ENCODE measurements around the gene KHK. TPM values are rescaled to one million over a fixed set of nuclear protein-coding genes. Genes with fewer than 3 reads are reported as not detected.

The KHK gene
- total RNA-seq, 1 donor from 2014 or later = 9.3 TPM

- DNase-seq (ENCODE audit: extremely low spot score in 2 of 2) = no peak
- no peaks in the 10 kb centered on the region for H3K36me3 ChIP-seq
- no peak for TF ChIP-seq CTCF (IDR thresholded peaks at IDR 0.05)
- TF ChIP-seq POLR2AphosphoS5 (IDR thresholded peaks at IDR 0.05; ENCODE audit: insufficient read depth in 1 of 2, low read depth in 1 of 2) = no peak
- TF ChIP-seq POLR2A (IDR thresholded peaks at IDR 0.05) = no peak
- no peak overlapping the region for H3K4me3 ChIP-seq
- intact Hi-C loops (cut with DNase I) = loop anchor here (10.0 kb wide), 1 partner anchor 47 kb away; the partner anchor contains the start of gene TMEM214
- no peak overlapping the region for H3K27ac ChIP-seq
- no peaks in the 10 kb centered on the region for H3K9me3 ChIP-seq
- no peaks in the 10 kb centered on the region for H3K27me3 ChIP-seq
- peaks cover 70% of the 10 kb centered on the region for H3K4me1 ChIP-seq
Measured at GRCh38 chr2:27081984-27082772, 4.4 kb upstream of the KHK start.

DNA sequence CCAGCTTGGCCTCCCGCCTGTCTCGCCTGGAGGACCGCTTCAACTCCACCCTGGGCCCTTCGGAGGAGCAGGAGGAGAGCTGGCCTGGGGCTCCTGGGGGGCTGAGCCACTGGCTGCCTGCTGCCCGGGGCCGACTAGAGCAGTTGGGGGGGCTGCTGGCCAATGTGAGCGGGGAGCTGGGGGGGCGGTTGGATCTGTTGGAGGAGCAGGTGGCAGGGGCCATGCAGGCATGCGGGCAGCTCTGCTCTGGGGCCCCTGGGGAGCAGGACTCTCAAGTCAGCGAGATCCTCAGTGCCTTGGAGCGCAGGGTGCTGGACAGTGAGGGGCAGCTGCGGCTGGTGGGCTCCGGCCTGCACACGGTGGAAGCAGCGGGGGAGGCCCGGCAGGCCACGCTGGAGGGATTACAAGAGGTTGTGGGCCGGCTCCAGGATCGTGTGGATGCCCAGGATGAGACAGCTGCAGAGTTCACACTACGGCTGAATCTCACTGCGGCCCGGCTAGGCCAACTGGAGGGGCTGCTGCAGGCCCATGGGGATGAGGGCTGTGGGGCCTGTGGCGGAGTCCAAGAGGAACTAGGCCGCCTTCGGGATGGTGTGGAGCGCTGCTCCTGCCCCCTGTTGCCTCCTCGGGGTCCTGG, 3.7 kb upstream of the KHK start:
- Histone ChIP-seq H3K4me3 (no peak overlapping the region), H3K27me3 (no peaks in the 10 kb centered on the region), H3K4me1 (peaks cover 69% of the 10 kb centered on the region), H3K36me3 (no peaks in the 10 kb centered on the region), H3K27ac (no peak overlapping the region), H3K9me3 (no peaks in the 10 kb centered on the region)
- TF ChIP-seq CTCF (IDR thresholded peaks at IDR 0.05) = no peak
- DNase-seq (ENCODE audit: extremely low spot score in 2 of 2) = no peak
- intact Hi-C loops (cut with DNase I) = loop anchor here (10.0 kb wide), 1 partner anchor 48 kb away; the partner anchor contains the start of gene TMEM214

DNA sequence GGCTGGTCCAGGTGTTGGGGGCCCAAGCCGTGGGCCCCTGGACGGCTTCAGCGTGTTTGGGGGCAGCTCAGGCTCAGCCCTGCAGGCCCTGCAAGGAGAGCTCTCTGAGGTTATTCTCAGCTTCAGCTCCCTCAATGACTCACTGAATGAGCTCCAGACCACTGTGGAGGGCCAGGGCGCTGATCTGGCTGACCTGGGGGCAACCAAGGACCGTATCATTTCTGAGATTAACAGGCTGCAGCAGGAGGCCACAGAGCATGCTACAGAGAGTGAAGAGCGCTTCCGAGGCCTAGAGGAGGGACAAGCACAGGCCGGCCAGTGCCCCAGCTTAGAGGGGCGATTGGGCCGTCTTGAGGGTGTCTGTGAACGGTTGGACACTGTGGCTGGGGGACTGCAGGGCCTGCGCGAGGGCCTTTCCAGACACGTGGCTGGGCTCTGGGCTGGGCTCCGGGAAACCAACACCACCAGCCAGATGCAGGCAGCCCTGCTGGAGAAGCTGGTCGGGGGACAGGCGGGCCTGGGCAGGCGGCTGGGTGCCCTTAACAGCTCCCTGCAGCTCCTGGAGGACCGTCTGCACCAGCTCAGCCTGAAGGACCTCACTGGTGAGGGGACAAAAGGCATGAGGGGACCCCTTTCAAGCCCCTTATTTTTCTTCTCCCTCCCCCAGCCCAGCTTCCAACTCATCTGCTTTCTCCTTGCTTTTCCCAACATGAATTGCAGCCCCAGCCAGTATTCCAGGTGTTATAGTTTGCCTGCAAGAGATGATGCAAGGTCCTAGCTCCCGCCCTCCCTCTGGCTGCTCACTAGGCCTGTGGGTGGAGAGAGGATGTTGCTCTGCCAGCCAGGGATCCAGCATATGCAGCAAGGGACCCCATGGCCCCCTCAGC, 2.9 kb upstream of the KHK start:
- intact Hi-C loops (cut with DNase I) = loop anchor here (10.0 kb wide), 1 partner anchor 49 kb away; the partner anchor contains the start of gene TMEM214
- Histone ChIP-seq H3K9me3 (no peaks in the 10 kb centered on the region), H3K4me1 (peaks cover 67% of the 10 kb centered on the region), H3K27ac (no peak overlapping the region), H3K27me3 (no peaks in the 10 kb centered on the region), H3K36me3 (no peaks in the 10 kb centered on the region), H3K4me3 (no peak overlapping the region)
- TF ChIP-seq POLR2AphosphoS5 (IDR thresholded peaks at IDR 0.05; ENCODE audit: insufficient read depth in 1 of 2, low read depth in 1 of 2) = no peak
- no peak for TF ChIP-seq POLR2A (IDR thresholded peaks at IDR 0.05)
- no peak for TF ChIP-seq CTCF (IDR thresholded peaks at IDR 0.05)
- DNase-seq (ENCODE audit: extremely low spot score in 2 of 2) = no peak

DNA sequence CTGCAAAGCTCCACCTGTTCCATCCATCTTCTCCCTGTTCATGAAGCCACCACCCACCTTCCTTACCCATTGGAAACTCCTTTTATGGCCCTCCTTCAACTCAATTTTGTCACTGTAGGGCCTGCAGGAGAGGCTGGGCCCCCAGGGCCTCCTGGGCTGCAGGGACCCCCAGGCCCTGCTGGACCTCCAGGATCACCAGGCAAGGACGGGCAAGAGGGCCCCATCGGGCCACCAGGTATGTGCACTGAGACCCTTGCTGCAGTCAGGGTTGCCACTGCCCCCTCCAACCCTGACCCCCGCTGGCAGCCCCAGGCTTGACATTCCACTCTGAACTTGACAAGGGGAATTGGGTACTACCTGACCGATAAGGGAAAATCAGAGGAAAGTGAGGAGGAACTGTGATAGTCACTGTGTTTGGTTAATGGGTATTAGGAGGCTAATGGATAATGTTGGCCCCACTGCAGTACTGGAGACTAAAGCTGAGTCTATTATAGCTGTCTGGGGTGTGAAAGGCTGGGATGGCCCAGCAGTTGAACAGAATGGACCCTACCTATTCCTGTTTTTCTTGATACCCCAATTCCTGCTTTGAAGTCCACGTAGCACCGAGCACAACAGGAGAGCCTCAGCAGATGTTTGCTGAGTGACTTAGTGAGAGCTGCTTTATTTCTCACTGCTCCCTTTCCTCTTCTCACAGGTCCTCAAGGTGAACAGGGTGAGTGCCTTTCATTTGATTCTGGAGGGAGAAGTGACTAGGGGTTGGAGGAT, 2.1 kb upstream of the KHK start:
- Histone ChIP-seq H3K27me3 (no peaks in the 10 kb centered on the region), H3K27ac (peak overlapping the region; percentile 7), H3K4me1 (peaks cover 65% of the 10 kb centered on the region), H3K36me3 (no peaks in the 10 kb centered on the region), H3K9me3 (no peaks in the 10 kb centered on the region), H3K4me3 (no peak overlapping the region)
- no peak for DNase-seq (ENCODE audit: extremely low spot score in 2 of 2)
- TF ChIP-seq POLR2AphosphoS5 (IDR thresholded peaks at IDR 0.05; ENCODE audit: insufficient read depth in 1 of 2, low read depth in 1 of 2) (no peak), POLR2A (IDR thresholded peaks at IDR 0.05) (no peak), CTCF (IDR thresholded peaks at IDR 0.05) (no peak)
- intact Hi-C loops (cut with DNase I) = loop anchor here (5.0 to 10.0 kb wide), 2 partner anchors 50 to 122 kb away; partner anchors contain the start of gene TMEM214
